NB4 (cell line): Measurements from ENCODE around the gene BBS2.

ENCODE experiments used
- CTCF ChIP-seq: IDR thresholded peaks from one replicate; pipeline ENCODE4 v1.5.1; 2012; ENCODE audit warnings: low read depth, low read length
- MAX ChIP-seq: IDR thresholded peaks from 2 replicates; pipeline ENCODE4 v1.6.1; 2011; ENCODE audit warnings: low read depth, low read length
- MYC ChIP-seq: IDR thresholded peaks from 2 replicates; pipeline ENCODE4 v1.6.1; 2011; ENCODE audit warnings: low read depth, low read length
- POLR2A ChIP-seq: IDR thresholded peaks from 2 replicates; pipeline ENCODE4 v1.6.1; 2011; ENCODE audit warnings: mild to moderate bottlenecking; ENCODE audit not compliant: insufficient read length; ENCODE audit errors: extremely low read depth

GRCh38 chr16:56505181-56505580 lies 14.6 kb downstream of the BBS2 start:
- TF ChIP-seq CTCF: no peak
- no peak for TF ChIP-seq POLR2A
- no peak for TF ChIP-seq MAX
- TF ChIP-seq MYC: no peak
